Stimulated activated CD4-positive, alpha-beta T cell treated with anti-CD3 and anti-CD28 coated beads, Interleukin-15, amount 100 ng/mL, for 48 hours (primary cell): ENCODE results near the gene LRRC46.

Experiments used
- DNase-seq, 2 donors: peaks; one replicate each; pipeline ENCODE4 v3.0.0-alpha.2; 2020; ENCODE audit warnings: low read depth in 2 of 2

Gene LRRC46

DNA sequence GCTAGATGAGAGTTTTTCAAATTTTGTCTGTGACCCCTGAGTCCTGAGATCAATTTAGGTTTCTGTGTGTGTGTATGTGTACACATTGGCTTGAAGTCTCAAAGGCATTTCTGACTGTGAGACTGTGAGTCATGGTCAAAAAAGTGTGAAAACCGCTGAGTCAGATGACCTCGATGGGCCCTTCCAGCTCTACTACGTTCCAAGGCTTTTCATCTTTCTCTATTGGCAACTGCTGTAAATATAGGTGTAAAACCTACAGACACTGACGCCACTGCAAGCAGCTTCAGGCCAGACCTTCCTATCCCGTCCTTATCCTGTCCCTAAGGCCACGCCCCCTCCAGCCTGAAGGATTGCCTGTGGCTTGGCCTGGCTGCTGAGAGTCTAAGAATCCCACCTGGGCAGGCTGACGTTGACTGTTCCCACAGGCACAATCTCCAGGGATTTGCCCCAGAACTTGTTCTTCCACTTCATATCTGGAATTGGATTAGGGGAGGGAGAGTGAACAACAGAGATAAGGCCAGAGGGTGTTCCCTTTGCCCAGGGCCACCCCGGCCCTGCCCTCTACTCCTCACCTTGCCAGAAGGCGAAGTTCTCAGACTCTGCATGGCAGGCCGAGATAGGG, 21.2 kb upstream of the LRRC46 start:
- no peak for DNase-seq

DNA sequence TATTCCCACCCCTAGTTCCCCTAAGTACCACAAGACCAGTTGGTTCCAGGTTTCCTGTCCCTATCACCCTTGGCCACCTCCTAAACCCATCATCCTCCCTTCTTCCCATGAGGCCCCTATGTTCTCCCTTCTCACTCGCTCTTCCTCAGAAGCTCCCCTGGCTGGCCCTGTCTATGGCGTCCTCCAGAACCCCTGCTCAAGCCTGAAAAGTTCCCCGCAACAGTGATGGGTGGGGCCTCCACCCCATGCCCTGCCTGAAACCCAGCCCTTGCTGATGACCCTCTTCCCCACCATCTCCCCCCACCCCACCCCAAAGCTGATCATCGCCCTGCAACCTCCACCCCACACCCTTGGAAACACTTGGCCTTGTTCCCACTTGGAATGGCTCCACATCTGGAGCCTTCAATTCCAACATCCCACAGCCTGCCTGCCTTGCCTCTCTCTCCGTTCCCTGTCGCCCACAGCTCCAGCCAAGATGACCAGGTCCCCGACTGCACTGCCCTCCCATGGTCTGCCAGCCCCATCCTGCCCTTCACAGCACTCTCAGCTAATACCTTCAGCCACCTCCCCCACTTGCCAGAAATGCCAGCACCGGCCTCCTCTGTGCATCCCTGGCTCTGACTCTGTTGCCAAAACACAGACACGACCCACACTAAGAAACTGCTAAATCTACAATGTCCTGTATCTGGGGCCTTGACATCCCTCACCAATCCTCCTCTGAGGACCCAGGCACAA, 20.4 kb upstream of the LRRC46 start:
- DNase-seq: no peak

DNA sequence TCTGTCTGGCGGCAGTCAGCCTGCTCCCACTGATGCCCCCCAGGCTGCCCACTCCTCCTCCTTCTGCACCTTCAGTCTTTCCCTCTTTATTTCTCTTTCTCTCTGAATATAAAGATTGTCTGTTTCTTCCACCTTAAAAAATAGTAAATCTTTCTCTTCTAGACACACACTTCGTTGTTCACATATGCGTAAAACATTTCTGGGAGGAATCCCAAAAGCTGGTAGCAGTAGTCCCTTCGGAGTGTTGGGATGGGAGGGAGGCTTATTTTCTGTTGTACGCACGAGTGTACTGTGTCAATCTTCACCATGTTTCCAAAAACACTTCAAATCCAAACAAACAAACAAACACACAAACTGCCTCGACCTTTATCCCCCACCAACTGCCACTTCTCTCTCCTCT, 19.8 kb upstream of the LRRC46 start:
- no peak for DNase-seq

DNA sequence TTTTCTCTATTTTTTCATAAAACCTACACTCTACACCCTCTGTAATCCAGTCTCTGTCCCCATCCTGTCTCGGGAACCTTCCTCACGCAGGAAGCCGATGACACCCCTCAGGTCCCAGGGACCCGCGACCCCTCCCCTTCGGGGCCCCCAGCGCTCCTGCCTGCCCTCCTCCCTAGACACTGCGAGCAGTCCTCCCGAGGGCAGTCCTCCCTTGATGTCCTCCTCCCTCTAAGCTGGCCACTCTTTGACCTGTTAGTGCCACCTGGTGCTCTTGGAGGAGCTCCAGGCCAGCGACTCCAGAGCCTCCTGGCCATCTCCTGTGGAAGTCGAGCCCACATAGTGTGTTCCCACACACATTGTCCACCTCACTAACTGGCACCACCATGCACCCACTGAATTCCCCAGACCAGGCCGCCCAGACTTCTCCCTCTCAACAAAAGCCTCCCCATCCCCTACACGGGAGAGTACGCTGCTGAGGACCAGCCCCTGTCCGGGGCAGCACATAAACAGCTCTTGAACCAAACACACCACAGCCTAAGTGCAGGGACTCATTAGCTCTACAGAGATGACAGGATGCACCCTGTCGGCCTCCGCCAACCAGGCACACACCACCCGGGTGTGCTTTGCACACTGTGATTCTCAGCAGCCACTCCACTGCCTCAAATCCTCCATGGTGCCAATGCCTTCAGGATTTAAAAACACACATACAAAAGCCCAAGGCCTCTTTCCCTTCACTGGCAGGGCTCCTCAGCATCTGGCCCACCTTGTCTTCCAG, 19.1 kb upstream of the LRRC46 start:
- no peak for DNase-seq

DNA sequence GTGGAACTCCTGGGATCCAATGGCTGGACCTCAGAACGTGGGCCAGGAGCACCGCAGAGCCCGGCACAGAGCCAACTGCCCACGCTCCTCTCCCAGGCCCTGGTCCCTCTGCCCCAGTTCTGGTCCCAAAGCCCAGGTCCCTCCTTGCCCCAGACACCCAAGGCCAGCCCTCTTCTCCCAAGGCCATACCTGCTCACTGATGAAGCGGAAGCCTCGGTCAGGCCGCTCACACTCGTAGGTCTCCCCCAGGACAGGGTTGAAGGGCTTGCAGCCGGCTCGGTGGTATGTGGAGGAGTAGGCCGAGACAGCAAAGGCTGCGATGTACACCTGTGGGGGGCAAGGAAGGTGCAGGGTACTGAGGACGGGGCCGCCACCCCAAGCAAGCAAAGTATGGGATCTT, 18.4 kb upstream of the LRRC46 start:
- no peak for DNase-seq

DNA sequence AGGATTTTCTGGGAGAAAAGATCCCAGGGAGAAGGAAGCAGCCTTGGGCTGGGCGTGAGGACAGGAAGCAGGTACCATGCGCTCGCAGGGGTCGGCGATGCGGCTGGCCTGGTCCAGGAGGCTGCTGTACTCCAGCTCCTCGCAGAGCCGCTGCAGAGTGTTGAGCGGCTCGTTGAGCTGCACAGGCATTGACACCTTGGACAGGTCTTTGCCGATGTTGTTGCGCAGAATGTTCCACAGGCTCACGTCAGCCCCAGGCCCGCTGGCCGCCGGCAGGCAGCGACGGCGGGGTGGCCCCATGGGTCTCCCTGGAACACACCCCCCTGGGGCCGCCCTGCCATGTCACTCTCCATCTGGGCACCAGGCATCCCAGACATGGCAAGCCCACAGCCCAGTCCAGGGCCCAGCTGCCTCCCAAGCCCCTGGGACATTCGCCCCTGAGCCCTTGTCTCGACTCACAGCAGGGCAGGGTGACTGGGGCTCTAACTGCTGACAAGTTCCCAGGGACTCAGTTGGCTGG, 17.9 kb upstream of the LRRC46 start:
- no peak for DNase-seq

DNA sequence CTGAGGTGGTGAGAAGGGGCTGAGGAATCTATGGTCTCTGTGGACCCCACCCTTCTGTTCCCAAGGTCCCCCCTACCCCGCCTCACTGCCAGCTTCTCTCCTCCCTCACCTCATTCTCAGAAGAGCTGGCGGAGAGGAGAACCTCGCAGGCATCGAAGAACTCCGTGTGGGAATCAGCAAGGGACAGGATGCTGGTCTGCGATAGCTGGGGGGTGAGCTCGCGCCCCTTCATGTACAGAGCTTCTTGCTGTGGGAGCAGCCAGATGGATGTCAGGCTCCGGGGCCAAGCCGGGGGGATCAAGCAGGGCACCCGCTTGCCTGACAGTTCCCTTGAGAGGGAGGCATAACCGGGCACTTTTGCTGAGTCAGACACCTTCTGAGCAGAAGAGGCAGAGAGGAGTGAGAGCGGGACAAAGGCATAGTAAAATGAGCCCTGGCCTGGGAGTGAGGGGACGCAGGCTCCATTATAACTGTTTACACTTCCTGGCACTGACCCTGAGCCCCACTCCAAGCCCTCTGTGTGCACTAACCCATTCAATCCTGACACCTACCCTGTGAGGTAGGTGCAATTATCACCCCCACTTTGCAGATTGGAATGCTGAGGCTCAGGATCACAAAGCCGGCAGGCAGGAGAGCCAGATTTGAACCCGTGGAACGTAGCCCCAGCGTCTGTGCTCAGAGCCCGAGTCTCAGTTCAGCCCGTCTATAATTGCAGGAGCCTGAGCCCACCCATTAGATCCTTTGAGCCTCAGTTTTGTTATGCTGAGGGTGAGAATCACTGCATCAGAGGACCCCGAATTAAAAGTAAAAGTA, 16.2 kb upstream of the LRRC46 start:
- no peak for DNase-seq

DNA sequence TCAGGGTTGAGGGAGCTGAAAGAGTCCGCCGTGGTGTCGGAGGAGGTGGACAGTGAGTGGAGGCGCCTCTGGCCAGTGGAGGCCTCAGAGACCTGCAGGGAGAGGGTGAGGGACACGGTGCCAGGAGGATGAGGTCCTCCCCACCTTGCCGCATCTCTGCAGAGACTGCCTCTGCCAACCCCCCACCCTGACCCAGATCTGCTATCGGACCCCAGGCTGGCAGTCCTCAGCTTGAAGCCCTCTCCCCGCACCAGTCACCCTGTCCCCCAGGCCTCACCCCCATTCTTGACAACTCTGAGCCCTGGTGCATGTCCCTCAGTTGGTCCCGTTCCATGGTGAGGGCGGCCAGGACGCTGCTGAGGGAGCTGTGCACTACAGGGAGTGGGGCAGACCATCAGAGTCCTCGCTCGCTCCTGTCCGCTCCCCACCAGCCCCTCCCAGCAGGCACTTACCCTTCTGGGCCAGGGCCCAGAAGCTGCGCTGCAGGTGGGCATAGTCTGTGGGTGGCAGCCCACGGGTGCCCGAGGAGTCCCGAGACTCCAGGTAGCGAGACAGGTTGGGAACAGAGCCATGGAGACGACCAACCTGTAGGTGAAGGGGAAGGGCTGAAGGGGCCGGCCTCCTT, 15.2 kb upstream of the LRRC46 start:
- no peak for DNase-seq

DNA sequence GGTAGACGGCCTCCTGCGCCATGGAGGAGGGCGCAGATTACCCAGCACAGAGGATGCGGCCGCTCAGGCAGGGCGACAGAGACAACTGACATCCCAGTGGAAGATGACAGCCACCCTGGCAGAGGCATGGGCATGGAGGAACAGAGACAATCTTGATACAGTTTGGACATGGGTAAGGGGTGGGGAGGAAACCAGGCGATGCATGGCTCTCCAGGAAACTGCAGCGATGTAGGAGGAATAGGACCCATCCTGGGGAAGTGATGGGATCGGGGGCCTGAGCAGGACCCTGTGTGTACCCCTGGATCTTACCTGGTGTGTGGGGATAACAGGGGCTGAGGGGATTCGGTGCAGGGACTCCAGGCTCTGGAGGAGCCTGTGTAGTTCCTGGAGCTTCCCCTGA, 14.5 kb upstream of the LRRC46 start:
- no peak for DNase-seq

DNA sequence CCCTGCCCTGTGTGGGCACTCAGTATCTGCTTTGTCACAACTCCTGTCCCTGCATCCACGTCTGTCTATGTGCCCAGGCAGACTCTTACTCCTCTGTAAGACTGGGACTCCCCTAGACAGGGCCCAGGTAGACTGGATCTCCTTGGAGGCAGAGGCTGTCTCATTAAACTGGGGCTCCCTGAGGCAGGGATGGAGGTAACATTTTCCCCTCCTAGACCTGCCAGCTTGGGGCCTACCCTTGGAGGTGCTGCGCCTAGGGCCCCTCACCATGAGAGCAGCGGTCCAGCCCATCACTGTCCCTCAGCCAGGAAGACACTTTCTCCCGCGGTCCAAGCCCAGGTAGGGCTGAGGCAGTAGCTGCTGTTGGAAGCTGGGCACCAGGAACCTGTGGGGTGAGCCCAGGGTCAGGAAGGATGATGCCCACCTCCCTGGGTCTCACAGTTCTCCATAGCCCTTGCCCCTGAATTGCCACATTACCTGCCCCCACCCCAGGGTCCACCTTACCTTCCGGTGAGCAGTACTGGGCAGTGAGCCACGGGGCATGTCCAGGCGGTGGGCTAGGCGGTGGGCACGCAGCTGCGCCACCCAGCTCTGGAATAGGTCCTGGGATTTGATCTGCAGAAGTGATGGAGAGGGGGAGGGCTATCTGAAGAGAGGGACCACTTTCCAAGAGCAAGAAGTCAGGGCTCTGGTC, 13.3 kb upstream of the LRRC46 start:
- no peak for DNase-seq

DNA sequence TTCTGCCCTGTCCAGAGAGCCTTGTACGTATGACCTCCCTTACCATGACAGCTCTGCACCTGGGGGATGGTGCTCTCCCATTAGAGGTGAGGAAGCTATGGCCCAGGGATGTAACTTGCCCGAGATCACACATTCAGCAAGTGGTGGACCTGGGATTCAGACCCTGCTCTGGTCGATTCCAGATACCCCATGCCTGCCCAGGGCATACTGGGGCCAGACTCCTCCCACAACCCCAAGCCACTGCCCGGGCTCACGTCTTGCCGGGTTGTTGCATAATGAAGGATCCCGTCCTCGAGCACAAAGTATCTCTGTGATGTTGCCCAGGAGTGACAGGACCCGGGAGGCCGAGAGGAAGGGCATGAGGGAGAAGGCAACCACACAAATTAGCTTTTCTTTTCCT, 12.0 kb upstream of the LRRC46 start:
- no peak for DNase-seq

DNA sequence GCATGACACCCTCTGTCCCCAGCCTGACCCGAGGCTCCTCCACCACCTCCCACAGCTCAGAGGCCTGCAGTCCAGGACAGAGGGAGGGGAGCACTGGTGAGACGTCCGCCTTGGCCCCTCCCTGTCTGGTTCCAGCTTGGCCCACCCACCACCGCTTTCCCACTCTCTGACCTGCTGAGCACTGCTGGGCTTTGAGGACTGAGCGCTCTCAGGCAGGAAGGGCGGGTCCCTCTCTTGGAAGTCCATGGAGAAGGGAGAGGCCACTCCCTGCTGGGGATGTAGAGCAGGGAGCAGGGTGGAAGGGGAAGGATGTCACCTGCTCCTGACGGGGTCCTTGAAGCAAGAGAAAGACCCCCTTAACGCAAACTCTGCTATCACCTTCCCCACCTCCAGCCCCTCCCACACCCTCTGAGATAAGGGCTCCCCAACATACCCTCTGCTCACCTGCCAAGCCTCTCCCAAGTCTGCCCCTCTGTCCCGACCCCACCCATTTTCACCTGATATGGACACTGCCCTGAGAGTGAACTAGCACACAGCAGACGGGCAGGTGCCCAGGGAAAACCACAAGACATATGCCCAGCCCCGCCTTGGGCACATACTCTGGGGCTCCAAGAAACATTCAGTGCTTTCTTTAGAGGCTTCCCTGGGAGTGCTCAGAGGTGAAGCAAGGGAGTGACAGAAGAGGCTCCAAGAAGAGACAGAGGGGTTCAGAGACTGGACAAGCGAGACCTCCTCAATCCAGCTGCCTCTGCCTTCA, 11.3 kb upstream of the LRRC46 start:
- DNase-seq: no peak

DNA sequence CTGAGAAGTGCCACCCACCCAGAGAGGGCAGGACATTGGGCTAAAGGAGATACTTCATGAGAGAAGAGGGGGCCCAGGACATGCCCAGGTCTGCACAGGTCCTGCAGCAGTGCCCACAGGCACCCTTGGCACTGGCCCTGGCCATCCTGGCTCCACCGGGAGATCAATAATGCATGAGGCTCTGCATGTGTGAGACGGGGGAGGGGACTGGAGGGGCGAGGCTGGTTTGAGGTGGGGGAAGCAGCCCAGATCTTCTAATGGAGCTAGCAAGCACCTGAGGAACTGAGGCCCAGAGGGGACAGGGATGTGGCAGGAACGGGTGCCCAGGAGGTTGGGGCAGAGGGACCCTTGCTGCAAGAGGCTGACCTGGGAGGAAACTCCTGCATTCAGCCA, 10.4 kb upstream of the LRRC46 start:
- DNase-seq: no peak

- peak; percentile 56 to 69 for DNase-seq
Observed at GRCh38 chr17:47821424-47822391, 9.8 kb upstream of the LRRC46 start, which contains the start of gene OSBPL7. Gene OSBPL7, minus strand, starts transcription at chr17:47821794. Its CDS starts 1,516 bp downstream, at chr17:47820278.

DNA sequence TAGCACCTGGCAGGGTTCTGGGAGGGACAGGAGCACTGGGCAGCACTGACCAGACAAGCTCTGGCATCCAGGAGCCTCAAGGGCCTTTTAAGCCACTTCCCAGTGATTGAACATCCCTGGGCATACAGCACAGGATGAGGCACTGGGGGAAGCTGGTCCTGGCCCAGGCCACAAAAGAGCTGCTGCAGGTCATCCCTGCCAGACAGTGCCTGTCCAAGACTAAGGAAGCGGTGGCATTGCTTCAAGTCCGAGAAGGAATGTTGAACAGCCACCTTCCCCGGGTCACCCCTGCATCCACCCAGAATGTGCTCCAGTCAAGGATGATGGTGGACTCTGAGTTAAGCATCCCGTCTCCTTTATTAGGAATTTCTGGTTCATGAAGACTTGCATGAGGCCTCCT, 8.7 kb upstream of the LRRC46 start:
- DNase-seq: no peak

- no peak for DNase-seq
Observed at GRCh38 chr17:47823519-47823918, 8.0 kb upstream of the LRRC46 start.

GRCh38 chr17:47829870-47830269, 1.6 kb upstream of the LRRC46 start:
- no peak for DNase-seq

DNA sequence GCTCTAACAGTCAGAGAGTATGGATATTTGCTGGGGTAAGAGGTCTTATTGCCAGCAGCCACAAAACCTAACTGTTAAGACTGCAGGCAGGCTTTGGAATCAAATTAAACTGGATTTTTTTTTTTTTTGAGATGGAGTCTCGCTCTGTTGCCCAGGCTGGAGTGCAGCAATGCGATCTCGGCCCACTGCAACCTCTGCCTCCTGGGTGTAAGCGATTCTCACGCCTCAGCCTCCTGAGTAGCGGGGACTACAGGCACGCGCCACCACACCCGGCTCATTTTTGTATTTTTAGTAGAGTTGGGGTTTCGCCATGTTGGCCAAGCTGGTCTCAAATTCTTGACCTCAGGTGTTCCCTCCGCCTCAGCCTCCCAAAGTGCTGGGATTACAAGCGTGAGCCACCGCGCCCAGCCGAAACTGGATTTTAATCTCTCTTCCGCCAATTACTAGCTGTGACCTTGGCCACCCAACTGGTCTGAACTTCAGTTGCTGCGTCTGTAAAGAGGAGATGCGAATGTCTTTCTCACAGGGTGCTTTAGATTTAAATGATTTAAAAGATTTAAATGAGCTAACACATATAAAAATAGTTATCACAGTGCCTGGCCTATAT, 971 bp upstream of the LRRC46 start:
- no peak for DNase-seq
